DOHH2 (cell line): Measurements from ENCODE around the gene EFCAB5.

Source experiments
- H3F3A ChIP-seq: fragments of 200-600 bp; sonication (generic), shearing (Covaris generic); 2 replicates; pipeline ENCODE4 v1.6.0; 2016; ENCODE audit warnings: antibody characterized with exemption, mild to moderate bottlenecking; ENCODE audit not compliant: control insufficient read depth, insufficient read depth
- H3K27ac ChIP-seq: fragments of 200-600 bp; sonication (generic); 2 replicates; pipeline ENCODE4 v1.5.1; 2014; ENCODE audit warnings: low read depth, mild to moderate bottlenecking, low read length, moderate library complexity
- H3K27me3 ChIP-seq: fragments of 200-600 bp; sonication (generic); 2 replicates; pipeline ENCODE4 v1.6.1; 2014; ENCODE audit warnings: mild to moderate bottlenecking, low read length, mixed read lengths; ENCODE audit not compliant: control insufficient read depth
- H3K36me3 ChIP-seq: fragments of 200-600 bp; sonication (generic); 2 replicates; pipeline ENCODE4 v1.6.1; 2014; ENCODE audit warnings: mild to moderate bottlenecking, low read length, moderate library complexity, mixed read lengths; ENCODE audit not compliant: control insufficient read depth
- H3K4me1 ChIP-seq: fragments of 200-600 bp; sonication (generic); 2 replicates; pipeline ENCODE4 v1.6.1; 2014; ENCODE audit warnings: mild to moderate bottlenecking, low read length, mixed read lengths; ENCODE audit not compliant: control insufficient read depth
- H3K4me2 ChIP-seq: fragments of 200-600 bp; sonication (generic); 2 replicates; pipeline ENCODE4 v1.6.0; 2014; ENCODE audit warnings: mild to moderate bottlenecking, low read length, moderate library complexity
- H3K4me3 ChIP-seq: fragments of 200-600 bp; sonication (generic); 2 replicates; pipeline ENCODE4 v1.5.1; 2014; ENCODE audit warnings: mild to moderate bottlenecking, low read length, mixed read lengths
- H3K79me2 ChIP-seq: fragments of 200-600 bp; sonication (generic); 2 replicates; pipeline ENCODE4 v1.6.1; 2014; ENCODE audit warnings: mild to moderate bottlenecking, low read length, mixed read lengths; ENCODE audit not compliant: control insufficient read depth
- H3K9me2 ChIP-seq: fragments of 200-600 bp; sonication (generic); replicated peaks from 2 replicates; pipeline ENCODE4 v1.6.1; 2014; ENCODE audit warnings: mild to moderate bottlenecking, low read length, mixed read lengths; ENCODE audit not compliant: control insufficient read depth
- H3K9me3 ChIP-seq: fragments of 200-600 bp; sonication (generic); 2 replicates; pipeline ENCODE4 v1.6.1; 2014; ENCODE audit warnings: antibody characterized with exemption, low read length, mixed read lengths; ENCODE audit not compliant: control insufficient read depth, insufficient read depth
- H4K20me1 ChIP-seq: fragments of 200-600 bp; sonication (generic); 2 replicates; pipeline ENCODE4 v1.6.0; 2014; ENCODE audit warnings: low read depth, mild to moderate bottlenecking, antibody characterized with exemption, low read length, moderate library complexity; ENCODE audit not compliant: control insufficient read depth, insufficient read depth
- EZH2phosphoT487 ChIP-seq: fragments of 200-600 bp; sonication (generic); IDR thresholded peaks from 2 replicates; pipeline ENCODE4 v1.6.1; 2017; ENCODE audit warnings: borderline replicate concordance, mild to moderate bottlenecking, antibody characterized with exemption, low read length, moderate library complexity, mixed read lengths
- TF ChIP-seq, protein P1 (sequence below): fragments of 200-600 bp; sonication (generic); IDR thresholded peaks from one replicate; pipeline ENCODE4 v1.5.1; 2014; ENCODE audit warnings: antibody characterized with exemption, mild to moderate bottlenecking, low read depth, low read length; ENCODE audit not compliant: poor library complexity, severe bottlenecking

Gene EFCAB5

DNA sequence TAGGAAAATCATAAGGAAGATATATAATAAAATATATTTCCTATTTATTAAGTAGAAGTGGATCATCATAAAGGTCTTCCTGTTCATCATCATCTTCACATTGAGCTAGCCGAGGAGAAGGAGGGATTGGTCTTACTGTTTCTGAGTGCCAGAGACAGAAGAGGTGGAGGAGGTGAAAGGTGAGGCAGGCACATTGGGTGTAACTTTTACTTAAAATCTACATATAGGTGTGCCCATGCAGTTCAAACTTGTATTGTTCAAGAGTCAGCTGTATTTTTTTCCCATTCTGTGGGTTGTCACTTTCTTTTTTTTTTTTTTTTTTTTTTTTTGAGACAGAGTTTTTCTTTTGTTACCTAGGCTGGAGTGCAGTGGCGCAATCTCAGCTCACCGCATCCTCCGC is 210.0 kb downstream of the EFCAB5 start:
- Histone ChIP-seq H3K4me3 (no peak overlapping the region), H3K9me3 (no peaks in the 10 kb centered on the region), H3K27ac (no peak overlapping the region), H3K36me3 (peaks cover 36% of the 10 kb centered on the region), H3K27me3 (no peaks in the 10 kb centered on the region), H3K4me2 (no peak overlapping the region), H3K4me1 (peaks cover 36% of the 10 kb centered on the region), H3F3A (peaks cover 4% of the 10 kb centered on the region; the same call in 1 of the 2 replicates), H3K9me2 (no peaks in the 10 kb centered on the region), H3K79me2 (peaks cover 78% of the 10 kb centered on the region), H4K20me1 (peaks cover 2% of the 10 kb centered on the region; the same call in 1 of the 2 replicates)
- TF ChIP-seq, protein P1, sequence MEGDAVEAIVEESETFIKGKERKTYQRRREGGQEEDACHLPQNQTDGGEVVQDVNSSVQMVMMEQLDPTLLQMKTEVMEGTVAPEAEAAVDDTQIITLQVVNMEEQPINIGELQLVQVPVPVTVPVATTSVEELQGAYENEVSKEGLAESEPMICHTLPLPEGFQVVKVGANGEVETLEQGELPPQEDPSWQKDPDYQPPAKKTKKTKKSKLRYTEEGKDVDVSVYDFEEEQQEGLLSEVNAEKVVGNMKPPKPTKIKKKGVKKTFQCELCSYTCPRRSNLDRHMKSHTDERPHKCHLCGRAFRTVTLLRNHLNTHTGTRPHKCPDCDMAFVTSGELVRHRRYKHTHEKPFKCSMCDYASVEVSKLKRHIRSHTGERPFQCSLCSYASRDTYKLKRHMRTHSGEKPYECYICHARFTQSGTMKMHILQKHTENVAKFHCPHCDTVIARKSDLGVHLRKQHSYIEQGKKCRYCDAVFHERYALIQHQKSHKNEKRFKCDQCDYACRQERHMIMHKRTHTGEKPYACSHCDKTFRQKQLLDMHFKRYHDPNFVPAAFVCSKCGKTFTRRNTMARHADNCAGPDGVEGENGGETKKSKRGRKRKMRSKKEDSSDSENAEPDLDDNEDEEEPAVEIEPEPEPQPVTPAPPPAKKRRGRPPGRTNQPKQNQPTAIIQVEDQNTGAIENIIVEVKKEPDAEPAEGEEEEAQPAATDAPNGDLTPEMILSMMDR = no peak
- TF ChIP-seq EZH2phosphoT487 = no peak

DNA sequence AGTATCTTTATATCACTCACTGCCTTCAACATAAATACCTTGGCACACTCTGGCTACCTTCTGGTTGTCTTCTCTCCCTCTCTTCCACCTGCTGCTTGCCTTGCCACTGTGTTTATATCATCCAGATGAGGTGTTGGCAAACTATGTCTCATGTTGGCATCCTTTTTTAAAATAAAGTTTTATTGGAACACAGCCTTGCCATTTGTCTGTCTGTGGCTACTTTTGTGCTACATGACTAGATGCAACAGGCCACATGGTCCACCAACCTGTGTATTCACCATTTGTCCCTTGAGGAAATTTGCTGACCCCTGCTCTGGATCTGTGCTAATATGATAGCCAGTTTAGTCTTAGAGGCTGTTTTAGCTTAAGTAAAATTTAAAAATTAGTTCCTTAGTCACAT is 212.0 kb downstream of the EFCAB5 start:
- H3K9me3 ChIP-seq = no peaks in the 10 kb centered on the region
- peaks cover 49% of the 10 kb centered on the region for H3K36me3 ChIP-seq
- H3F3A ChIP-seq = peaks cover 4% of the 10 kb centered on the region; the same call in 1 of the 2 replicates
- H3K4me3 ChIP-seq = no peak overlapping the region
- no peak for TF ChIP-seq EZH2phosphoT487
- TF ChIP-seq, protein P1 = no peak
- H3K9me2 ChIP-seq = no peaks in the 10 kb centered on the region
- H3K4me2 ChIP-seq = no peak overlapping the region
- no peaks in the 10 kb centered on the region; the same call in 1 of the 2 replicates for H4K20me1 ChIP-seq
- H3K27ac ChIP-seq = no peak overlapping the region
- no peaks in the 10 kb centered on the region for H3K27me3 ChIP-seq
- H3K4me1 ChIP-seq = peaks cover 51% of the 10 kb centered on the region
- peaks cover 81% of the 10 kb centered on the region for H3K79me2 ChIP-seq

- Histone ChIP-seq H3K4me3 (no peak overlapping the region), H3K27ac (no peak overlapping the region), H3F3A (peaks cover 4% of the 10 kb centered on the region; the same call in 1 of the 2 replicates), H3K79me2 (peaks cover 84% of the 10 kb centered on the region), H4K20me1 (no peaks in the 10 kb centered on the region; the same call in 1 of the 2 replicates), H3K36me3 (peaks cover 55% of the 10 kb centered on the region), H3K9me2 (no peaks in the 10 kb centered on the region), H3K4me2 (no peak overlapping the region), H3K27me3 (no peaks in the 10 kb centered on the region), H3K4me1 (peaks cover 59% of the 10 kb centered on the region), H3K9me3 (peaks cover 3% of the 10 kb centered on the region; the same call in 1 of the 2 replicates)
- TF ChIP-seq, protein P1 = no peak
- TF ChIP-seq EZH2phosphoT487 = no peak
These were observed 214.0 kb downstream of the EFCAB5 start for GRCh38 chr17:30155389-30155788.
